GM12878 (cell line): ENCODE measurements around the gene NAXE.

Experiments
- CEBPB ChIP-seq, 2 experiments: fragments of 150-350 bp in 1 of 2; IDR thresholded peaks; 2 replicates each; pipeline ENCODE4 v1.6.1; 2012 to 2014; ENCODE audit warnings: low read depth in 2 of 2, low read length in 2 of 2, borderline replicate concordance in 1 of 2, inconsistent platforms in 1 of 2
- EGR1 ChIP-seq, 2 experiments: IDR thresholded peaks; 1 replicate in 1 of 2; 2 replicates in 1 of 2; pipeline ENCODE4 v1.6.1; 2011 to 2012; ENCODE audit warnings: low read depth in 2 of 2, low read length in 2 of 2, borderline replicate concordance in 1 of 2, mild to moderate bottlenecking in 1 of 2, moderate library complexity in 1 of 2
- FOXM1 ChIP-seq: IDR thresholded peaks from 2 replicates; pipeline ENCODE4 v1.6.1; 2012; ENCODE audit warnings: low read depth, mild to moderate bottlenecking, inconsistent platforms, low read length, moderate library complexity
- POLR2A ChIP-seq: IDR thresholded peaks from 2 replicates; pipeline ENCODE4 v1.6.1; 2011; ENCODE audit warnings: low read depth, mild to moderate bottlenecking, low read length
- RAD21 ChIP-seq: IDR thresholded peaks from 2 replicates; pipeline ENCODE4 v1.6.1; 2011; ENCODE audit warnings: mild to moderate bottlenecking, low read depth, low read length, moderate library complexity; ENCODE audit not compliant: insufficient read depth
- RAD51 ChIP-seq: fragments of 450-650 bp; IDR thresholded peaks from 2 replicates; pipeline ENCODE4 v1.6.1; 2016; ENCODE audit warnings: moderate library complexity, mild to moderate bottlenecking, inconsistent platforms
- RUNX3 ChIP-seq: IDR thresholded peaks from 2 replicates; pipeline ENCODE4 v1.6.1; 2012; ENCODE audit warnings: low read length, inconsistent platforms
- TAF1 ChIP-seq: IDR thresholded peaks from 2 replicates; pipeline ENCODE4 v1.6.1; 2011; ENCODE audit warnings: mild to moderate bottlenecking, low read depth, low read length, borderline replicate concordance
- USF2 ChIP-seq: IDR thresholded peaks from 2 replicates; pipeline ENCODE4 v1.6.1; 2011; ENCODE audit warnings: low read depth, low read length, improper control_type of control experiment, borderline replicate concordance
- TF ChIP-seq, protein P1 (sequence below): IDR thresholded peaks from 2 replicates; pipeline ENCODE4 v1.6.1; 2012; ENCODE audit warnings: low read depth, low read length, improper control_type of control experiment
- TF ChIP-seq, protein P2 (sequence below), 3 experiments: IDR thresholded peaks in 2 of 3; conservative IDR thresholded peaks in 1 of 3; 2 replicates each; pipeline ENCODE4 v1.5.1; 2011; ENCODE audit warnings: low read depth in 3 of 3, low read length in 3 of 3, mild to moderate bottlenecking in 3 of 3, control low read depth in 2 of 3, moderate library complexity in 2 of 3, inconsistent platforms in 1 of 3, mixed read lengths in 1 of 3; ENCODE audit not compliant: control insufficient read depth in 2 of 3, insufficient read depth in 1 of 3; ENCODE audit errors: extremely low read depth in 1 of 3
- TF ChIP-seq, protein P3 (sequence below): IDR thresholded peaks from 2 replicates; pipeline ENCODE4 v1.6.1; 2012; ENCODE audit warnings: low read depth, low read length, improper control_type of control experiment

GRCh38 chr1:156612666-156613065 is 21.1 kb downstream of the NAXE start:
- TF ChIP-seq, protein P1, sequence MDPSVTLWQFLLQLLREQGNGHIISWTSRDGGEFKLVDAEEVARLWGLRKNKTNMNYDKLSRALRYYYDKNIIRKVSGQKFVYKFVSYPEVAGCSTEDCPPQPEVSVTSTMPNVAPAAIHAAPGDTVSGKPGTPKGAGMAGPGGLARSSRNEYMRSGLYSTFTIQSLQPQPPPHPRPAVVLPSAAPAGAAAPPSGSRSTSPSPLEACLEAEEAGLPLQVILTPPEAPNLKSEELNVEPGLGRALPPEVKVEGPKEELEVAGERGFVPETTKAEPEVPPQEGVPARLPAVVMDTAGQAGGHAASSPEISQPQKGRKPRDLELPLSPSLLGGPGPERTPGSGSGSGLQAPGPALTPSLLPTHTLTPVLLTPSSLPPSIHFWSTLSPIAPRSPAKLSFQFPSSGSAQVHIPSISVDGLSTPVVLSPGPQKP, result no peak
- no peak for TF ChIP-seq EGR1 (IDR thresholded peaks at IDR 0.05; ENCODE audit: borderline replicate concordance in 1 of 2, low read depth in 2 of 2, low read length in 2 of 2)
- TF ChIP-seq TAF1, result no peak
- TF ChIP-seq FOXM1, result no peak
- TF ChIP-seq CEBPB (IDR thresholded peaks at IDR 0.05; ENCODE audit: borderline replicate concordance in 1 of 2, low read depth in 2 of 2, low read length in 2 of 2), result no peak
- TF ChIP-seq, protein P2, sequence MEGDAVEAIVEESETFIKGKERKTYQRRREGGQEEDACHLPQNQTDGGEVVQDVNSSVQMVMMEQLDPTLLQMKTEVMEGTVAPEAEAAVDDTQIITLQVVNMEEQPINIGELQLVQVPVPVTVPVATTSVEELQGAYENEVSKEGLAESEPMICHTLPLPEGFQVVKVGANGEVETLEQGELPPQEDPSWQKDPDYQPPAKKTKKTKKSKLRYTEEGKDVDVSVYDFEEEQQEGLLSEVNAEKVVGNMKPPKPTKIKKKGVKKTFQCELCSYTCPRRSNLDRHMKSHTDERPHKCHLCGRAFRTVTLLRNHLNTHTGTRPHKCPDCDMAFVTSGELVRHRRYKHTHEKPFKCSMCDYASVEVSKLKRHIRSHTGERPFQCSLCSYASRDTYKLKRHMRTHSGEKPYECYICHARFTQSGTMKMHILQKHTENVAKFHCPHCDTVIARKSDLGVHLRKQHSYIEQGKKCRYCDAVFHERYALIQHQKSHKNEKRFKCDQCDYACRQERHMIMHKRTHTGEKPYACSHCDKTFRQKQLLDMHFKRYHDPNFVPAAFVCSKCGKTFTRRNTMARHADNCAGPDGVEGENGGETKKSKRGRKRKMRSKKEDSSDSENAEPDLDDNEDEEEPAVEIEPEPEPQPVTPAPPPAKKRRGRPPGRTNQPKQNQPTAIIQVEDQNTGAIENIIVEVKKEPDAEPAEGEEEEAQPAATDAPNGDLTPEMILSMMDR (IDR thresholded peaks at IDR 0.05 in 2 of 3, conservative IDR thresholded peaks at IDR 0.05 in 1 of 3; ENCODE audit: control insufficient read depth in 2 of 3, extremely low read depth in 1 of 3, insufficient read depth in 1 of 3, low read depth in 3 of 3, low read length in 3 of 3), result no peak
- TF ChIP-seq, protein P3, sequence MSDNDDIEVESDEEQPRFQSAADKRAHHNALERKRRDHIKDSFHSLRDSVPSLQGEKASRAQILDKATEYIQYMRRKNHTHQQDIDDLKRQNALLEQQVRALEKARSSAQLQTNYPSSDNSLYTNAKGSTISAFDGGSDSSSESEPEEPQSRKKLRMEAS, result no peak
- TF ChIP-seq RAD51, result no peak
- no peak for TF ChIP-seq USF2
- no peak for TF ChIP-seq RUNX3
- TF ChIP-seq POLR2A, result no peak
- TF ChIP-seq RAD21, result no peak
